MCF 10A (cell line): ENCODE measurements around the gene C3orf22. TPM values are rescaled to one million over a fixed set of nuclear protein-coding genes. Genes with fewer than 3 reads are reported as not detected.

Experiments used
- BruUV-seq: library from RNA; stranded (reverse); fragments of 400-500 nt; replicated peaks from 2 replicates; lab custom pipeline; 2021; lab: Mats Ljungman, UMichigan
- CTCF ChIA-PET: fragments of 300-600 bp; sonication (Branson Sonifier 250); formaldehyde crosslinking; extraction: SDS; loops from one replicate; lab custom pipeline; 2021; ENCODE audit warnings: antibody characterized with exemption, inconsistent platforms; lab: Yijun Ruan, JAX
- POLR2A ChIA-PET: fragments of 300-600, 350-650 bp; sonication (Branson Sonifier 250); formaldehyde crosslinking; extraction: SDS; loops from one replicate; lab custom pipeline; 2020; ENCODE audit warnings: antibody characterized with exemption, inconsistent platforms; lab: Yijun Ruan, JAX
- DNase-seq: peaks from one replicate; pipeline ENCODE4 v3.0.0-alpha.2; 2018; ENCODE audit not compliant: unreplicated experiment
- H3K27ac Mint-ChIP-seq: one replicate; pipeline ENCODE4 v1.8.0; 2022; ENCODE audit warnings: mild to moderate bottlenecking, low read depth, mixed read lengths; ENCODE audit not compliant: unreplicated experiment
- H3K27me3 Mint-ChIP-seq: one replicate; pipeline ENCODE4 v1.8.0; 2022; ENCODE audit warnings: mixed read lengths; ENCODE audit not compliant: insufficient read depth, unreplicated experiment
- H3K36me3 Mint-ChIP-seq: one replicate; pipeline ENCODE4 v1.8.0; 2022; ENCODE audit warnings: mild to moderate bottlenecking, moderate library complexity, mixed read lengths; ENCODE audit not compliant: insufficient read depth, unreplicated experiment
- H3K4me1 Mint-ChIP-seq: one replicate; pipeline ENCODE4 v1.8.0; 2022; ENCODE audit warnings: mixed read lengths; ENCODE audit not compliant: insufficient read depth, unreplicated experiment
- H3K4me3 Mint-ChIP-seq: one replicate; pipeline ENCODE4 v1.8.0; 2022; ENCODE audit warnings: mild to moderate bottlenecking, moderate library complexity, mixed read lengths; ENCODE audit not compliant: unreplicated experiment
- H3K9me3 Mint-ChIP-seq: one replicate; pipeline ENCODE4 v1.8.0; 2022; ENCODE audit warnings: mixed read lengths; ENCODE audit not compliant: unreplicated experiment
- CTCF ChIP-seq: fragments of 200-600 bp; IDR thresholded peaks from one replicate; pipeline ENCODE4 v1.8.0; 2022; ENCODE audit warnings: antibody characterized with exemption, mild to moderate bottlenecking; ENCODE audit not compliant: unreplicated experiment
- intact Hi-C: fragments of 100-400 bp; cut with micrococcal nuclease; formaldehyde crosslinking; loops from 2 replicates; pipeline ENCODE4 v1.14.1; 2022
- total RNA-seq: library from RNA; stranded (reverse); gene quantifications from 2 replicates; pipeline ENCODE4 v1.2.3, GENCODE V29; 2022

The C3orf22 gene
- total RNA-seq, 1 experiment from 2014 or later = not detected

- TF ChIP-seq CTCF = peak; percentile 90
- CTCF ChIA-PET = interaction anchor here (0.5 to 3.6 kb wide), 35 partner anchors 10 to 1712 kb away, joined by 3 to 38 read pairs (median 4); no protein-coding TSS in a partner anchor
- POLR2A ChIA-PET = no interaction called here
- peak; percentile 65 for DNase-seq
- intact Hi-C loops = loop anchor here (2.0 to 5.0 kb wide), 3 partner anchors 230 to 1022 kb away; no protein-coding TSS in a partner anchor
- Mint-ChIP-seq H3K27ac (no peak overlapping the region), H3K4me1 (no peaks in the 10 kb centered on the region), H3K4me3 (no peak overlapping the region), H3K36me3 (no peaks in the 10 kb centered on the region), H3K9me3 (no peaks in the 10 kb centered on the region), H3K27me3 (no peaks in the 10 kb centered on the region)
- BruUV-seq = no TSS peak
Measured at GRCh38 chr3:126522363-126522788, 36.4 kb downstream of the C3orf22 start.

- Mint-ChIP-seq H3K27ac (no peak overlapping the region), H3K27me3 (no peaks in the 10 kb centered on the region), H3K4me3 (no peak overlapping the region), H3K36me3 (no peaks in the 10 kb centered on the region), H3K4me1 (no peaks in the 10 kb centered on the region), H3K9me3 (no peaks in the 10 kb centered on the region)
- ChIA-PET POLR2A (no interaction called here), CTCF (interaction anchor here (0.7 to 3.7 kb wide), 9 partner anchors 10 to 1026 kb away, joined by 3 to 38 read pairs (median 6); no protein-coding TSS in a partner anchor)
- DNase-seq = no peak
- intact Hi-C loops = loop anchor here (5.0 kb wide), 1 partner anchor 231 kb away; no protein-coding TSS in a partner anchor
- BruUV-seq = no TSS peak
- TF ChIP-seq CTCF = no peak
Measured at GRCh38 chr3:126521122-126521891, 37.4 kb downstream of the C3orf22 start.

- no peaks in the 10 kb centered on the region for H3K27me3 Mint-ChIP-seq
- no peak for TF ChIP-seq CTCF
- DNase-seq = no peak
- BruUV-seq = no TSS peak
- CTCF ChIA-PET = interaction anchor here (0.7 to 3.7 kb wide), 4 partner anchors 462 to 1028 kb away, joined by 3 to 23 read pairs (median 10); no protein-coding TSS in a partner anchor
- POLR2A ChIA-PET = interaction anchor here (1.3 kb wide), 1 partner anchor 1028 kb away, joined by 3 read pairs; no protein-coding TSS in a partner anchor
- no peak overlapping the region for H3K4me3 Mint-ChIP-seq
- H3K9me3 Mint-ChIP-seq = no peaks in the 10 kb centered on the region
- H3K27ac Mint-ChIP-seq = no peak overlapping the region
- H3K4me1 Mint-ChIP-seq = no peaks in the 10 kb centered on the region
- H3K36me3 Mint-ChIP-seq = no peaks in the 10 kb centered on the region
- intact Hi-C loops = loop anchor here (5.0 kb wide), 1 partner anchor 233 kb away; no protein-coding TSS in a partner anchor
Measured at GRCh38 chr3:126519506-126520455, 39.0 kb downstream of the C3orf22 start.
